ENCODE data around the gene MTA1.

MTA1 gene

DNA sequence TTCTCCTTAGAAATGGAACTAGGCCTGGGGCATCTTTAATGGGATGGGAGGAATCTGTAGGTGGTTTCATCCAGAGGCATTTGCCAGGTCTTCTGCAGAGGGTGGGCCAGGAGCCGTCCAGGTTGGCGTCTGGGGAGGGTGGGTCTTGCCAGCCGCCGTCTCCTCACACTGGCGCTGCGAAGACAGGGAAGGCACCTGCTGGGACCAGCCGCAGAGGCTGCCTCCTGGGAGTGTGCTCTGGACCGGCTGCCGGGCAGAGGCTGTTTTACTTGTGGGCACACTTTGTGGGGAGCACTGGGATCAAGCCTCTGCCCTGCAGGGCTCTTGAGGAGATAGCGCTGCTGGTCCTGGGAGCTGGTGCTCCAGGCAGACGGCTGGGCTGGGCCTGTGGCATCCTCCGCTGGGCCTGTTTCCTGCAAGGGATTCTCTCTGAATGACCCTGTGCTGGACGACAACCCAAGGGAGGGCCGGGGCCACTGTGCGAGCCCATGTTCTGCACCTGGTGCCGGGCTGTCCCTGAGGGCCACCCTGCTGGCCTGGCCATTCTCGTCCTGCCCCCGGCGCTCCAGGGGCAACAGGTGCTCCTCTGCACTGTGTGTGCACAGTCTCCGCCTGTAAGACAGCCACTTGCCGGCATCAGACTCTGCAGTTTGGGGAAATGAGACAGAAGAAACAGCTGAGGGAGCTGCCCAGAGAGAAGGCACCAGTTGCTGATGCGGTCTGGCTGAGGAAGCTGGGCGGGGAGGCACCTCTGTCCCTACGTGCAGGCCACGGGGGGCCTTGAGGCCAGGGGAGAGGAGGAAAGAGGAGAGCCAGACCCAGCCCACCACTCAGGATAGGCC lies 31.3 kb upstream of the MTA1 start:
- DNase-seq, result no peak

DNA sequence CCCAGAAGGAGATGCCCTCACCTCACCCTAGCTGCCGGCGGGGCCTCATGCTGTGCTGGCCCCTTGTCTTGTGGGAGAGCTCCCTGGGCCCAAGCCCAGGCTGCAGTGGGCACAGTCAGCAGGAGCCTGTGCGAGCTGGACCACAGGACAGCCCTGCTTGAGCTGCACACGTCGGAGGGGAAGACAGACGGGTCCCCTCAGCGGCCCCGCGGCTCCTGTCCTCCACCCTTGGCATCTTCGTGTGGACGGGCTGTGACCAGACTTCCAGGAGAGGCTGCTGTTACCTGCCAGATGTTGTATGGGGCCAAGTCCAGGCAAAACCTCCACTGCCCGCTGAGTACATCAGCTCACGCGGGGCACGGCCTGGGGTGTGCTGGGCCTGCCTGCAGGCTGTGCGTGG lies 30.7 kb upstream of the MTA1 start:
- DNase-seq, result no peak

DNA sequence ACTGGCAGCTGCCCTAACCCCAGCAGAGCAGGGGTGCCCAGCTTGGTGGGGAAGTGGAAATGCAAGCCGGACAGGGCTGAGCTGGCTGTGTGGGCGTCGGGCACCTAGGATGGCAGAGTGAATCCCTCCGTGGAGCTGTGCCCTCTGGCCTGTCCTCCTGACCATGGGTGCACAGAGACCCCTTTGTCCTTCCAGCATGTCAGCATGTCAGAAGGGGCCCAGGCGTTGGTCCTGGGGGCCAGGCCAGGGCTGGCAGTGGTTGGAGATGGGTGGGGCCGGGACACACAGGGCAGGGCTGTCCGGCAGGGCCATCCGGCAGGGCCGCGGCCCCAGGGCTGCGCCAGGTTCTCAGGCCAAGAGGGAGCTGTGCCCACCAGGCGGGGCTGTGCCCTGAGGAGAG lies 30.1 kb upstream of the MTA1 start:
- DNase-seq, result no peak

DNA sequence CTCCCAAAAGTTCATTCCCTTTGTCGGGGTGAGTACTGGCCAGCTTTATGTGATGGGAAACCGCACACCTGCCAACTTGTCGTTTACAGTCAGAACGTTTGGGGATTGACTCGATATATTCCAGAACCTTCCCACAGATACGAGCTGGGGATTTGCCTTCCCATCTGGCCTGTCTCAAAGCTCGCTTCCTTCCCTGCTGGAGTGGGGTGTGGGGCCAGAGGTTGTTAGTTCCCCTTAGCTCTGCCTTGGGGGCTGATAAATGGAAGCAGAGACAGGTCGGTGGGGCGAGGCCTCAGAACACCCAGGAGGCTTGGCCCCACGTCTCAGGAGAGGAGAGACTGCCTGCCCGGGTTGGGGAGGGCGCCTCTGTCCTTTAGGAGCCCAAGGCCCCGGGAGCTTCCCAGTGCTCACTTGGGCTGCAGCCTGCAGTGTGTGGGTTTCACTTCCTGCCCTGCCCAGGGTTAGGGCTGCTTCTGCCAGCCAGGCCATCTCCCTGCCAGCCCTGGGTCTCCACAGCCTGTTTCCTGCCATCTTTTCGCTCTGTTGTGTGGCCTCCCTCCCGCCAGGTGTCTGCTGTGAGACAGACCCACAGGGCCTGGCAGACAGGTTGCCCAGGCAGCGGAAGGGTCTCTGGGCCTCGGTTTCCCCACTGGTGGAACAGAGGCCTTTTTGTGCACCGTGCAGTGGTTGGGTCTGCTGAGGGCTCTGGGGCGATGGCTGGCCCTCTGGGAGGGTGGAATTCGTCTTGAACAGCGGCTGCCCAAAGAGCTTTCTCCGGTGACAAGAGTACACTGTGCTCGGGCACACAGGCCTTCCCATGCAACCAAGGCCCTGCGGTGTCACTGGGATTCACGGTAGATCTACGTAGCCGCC lies 29.4 kb upstream of the MTA1 start:
- DNase-seq, result no peak

DNA sequence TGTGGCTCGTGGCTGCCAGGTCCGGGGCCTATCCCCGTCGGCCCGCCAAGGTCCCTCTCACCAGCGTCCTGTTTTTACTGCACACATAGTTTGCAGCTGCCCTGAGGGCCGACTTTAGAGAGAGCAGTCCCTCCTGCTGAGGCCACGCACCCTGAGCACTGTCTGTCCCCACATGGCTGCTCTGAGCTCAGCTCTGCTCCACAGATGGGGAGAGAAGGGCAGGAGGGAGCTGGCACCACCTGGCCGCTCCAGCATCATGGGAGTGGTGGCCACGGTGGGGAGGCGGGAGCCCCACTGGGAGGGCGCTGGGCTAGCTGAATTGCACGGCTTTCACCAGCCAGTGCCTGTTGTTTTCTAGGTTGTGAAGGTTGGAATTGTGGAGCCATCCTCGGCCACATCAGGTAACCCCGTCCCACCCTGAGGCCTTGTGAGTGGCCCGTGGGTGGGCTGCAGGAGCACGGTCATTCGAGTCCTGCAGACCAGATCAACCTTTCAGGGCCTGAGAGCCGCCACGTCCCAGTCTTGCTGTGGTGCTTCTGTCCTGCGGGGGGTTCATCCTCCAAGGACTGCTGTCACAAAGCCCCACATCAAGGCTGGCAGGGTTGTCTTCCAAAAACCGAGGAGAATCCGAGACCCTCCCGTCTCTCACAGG lies 28.7 kb upstream of the MTA1 start:
- no peak for DNase-seq

DNA sequence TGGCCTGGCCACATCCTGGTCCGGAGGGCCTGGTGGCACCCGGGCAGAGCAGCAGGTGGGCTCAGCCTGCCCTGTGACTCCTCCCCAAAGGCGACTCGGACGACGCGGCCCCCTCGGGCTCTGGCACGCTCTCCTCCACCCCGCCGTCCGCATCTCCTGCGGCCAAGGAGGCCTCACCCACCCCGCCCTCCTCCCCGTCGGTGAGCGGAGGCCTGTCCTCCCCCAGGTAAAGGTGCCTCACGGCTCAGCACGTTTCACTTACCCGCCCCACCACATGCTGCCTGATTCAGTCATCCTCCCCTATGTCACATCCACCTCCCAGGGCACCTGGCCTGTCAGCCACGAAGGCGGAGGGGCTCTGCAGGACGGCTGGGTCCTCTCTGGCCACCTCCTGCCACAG lies 28.1 kb upstream of the MTA1 start:
- no peak for DNase-seq

DNA sequence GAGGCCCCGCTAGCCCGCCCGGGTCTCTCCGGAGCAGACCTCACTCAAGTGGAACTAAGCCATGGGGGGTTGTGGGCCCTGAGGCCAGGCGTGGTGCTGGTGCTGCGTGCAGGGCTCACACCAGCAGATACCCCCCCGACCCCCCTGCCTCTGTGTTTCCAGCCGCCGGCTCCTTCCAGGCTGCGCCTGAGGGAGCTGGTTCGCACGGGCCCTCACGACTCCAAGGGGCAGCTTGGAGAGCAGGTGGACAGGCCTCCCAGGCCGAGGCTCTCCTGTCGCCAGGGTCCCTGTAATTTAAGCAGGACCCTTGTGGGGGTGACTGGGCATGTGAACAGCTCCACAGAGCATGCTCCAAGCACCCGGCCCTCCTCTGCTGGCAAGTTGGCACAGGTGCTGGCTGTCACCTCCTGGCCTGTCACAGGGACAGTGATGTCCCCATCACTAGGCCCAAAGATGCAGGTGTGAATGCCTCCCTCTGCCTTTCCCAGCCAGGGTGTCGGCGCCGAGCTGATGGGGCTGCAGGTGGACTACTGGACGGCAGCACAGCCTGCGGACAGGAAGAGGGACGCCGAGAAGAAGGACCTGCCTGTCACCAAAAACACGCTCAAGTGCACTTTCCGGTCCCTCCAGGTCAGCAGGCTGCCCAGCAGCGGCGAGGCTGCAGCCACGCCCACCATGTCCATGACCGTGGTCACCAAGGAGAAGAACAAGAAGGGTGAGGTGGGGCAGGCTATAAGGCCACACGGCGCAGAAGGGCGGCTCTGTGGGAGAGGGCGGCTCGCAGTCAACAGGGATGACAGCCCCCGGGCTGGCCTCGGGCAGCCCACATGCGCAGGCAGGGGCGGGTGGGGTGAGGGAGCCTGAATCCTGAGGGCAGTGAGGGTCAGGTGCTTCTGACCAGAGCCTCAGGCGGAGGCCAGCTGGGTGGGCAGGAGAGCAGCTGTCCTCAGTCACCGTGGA lies 27.2 kb upstream of the MTA1 start:
- no peak for DNase-seq

DNA sequence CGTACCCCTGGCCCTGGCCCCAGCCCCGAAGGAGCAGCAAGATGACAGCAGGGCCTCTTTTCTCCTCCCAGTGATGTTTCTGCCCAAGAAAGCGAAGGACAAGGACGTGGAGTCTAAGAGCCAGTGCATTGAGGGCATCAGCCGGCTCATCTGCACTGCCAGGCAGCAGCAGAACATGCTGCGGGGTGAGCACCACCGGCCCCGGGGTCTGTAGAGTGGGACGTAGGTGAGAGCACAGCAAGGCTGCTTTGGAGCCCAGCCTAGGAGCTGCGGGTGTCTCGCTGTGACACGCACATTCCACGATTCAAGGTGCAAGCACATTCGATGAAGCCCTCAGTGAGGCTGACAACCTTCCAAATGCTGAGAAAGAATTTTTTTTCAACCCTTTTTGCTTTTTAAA lies 26.5 kb upstream of the MTA1 start:
- DNase-seq, result no peak

DNA sequence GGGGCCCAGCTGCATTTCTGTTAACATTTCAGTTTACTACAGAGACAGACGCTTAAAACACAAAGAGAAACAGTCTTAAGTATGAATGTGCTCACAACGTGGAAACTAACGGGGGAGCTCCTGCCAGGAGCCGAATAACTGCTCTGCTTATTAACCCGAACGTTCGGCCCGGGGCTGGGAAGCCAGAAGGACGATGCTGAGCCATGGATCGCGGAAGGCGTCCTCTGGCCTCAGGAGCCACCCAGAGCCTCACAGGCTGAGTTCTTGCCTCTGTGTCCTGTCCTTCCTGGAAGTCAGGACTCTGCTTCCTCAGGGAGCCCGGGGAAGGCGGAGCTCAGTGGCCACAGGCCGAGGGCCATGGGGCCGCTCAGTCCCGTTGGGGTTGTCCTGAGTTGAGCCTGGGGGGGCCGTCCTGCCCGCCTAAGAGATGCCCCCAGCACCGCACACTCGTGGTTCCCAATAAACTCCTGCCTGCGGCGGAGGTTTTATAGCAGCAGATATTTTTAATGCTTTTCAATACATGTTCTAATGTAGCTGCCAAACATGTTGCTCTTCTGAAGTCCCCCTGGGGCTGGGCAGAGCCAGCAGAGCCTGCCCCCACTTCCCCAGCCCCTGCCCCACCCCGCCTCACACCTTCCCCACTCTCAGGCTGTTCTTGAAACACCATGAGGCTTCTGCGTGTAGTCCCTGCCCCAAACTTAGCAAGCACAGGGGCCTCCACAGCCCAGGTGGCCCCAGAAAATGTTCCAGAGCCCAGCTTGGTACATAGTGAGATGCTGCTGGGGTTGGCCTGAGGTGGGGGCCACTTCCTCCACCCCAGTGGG lies 24.7 kb upstream of the MTA1 start:
- no peak for DNase-seq

DNA sequence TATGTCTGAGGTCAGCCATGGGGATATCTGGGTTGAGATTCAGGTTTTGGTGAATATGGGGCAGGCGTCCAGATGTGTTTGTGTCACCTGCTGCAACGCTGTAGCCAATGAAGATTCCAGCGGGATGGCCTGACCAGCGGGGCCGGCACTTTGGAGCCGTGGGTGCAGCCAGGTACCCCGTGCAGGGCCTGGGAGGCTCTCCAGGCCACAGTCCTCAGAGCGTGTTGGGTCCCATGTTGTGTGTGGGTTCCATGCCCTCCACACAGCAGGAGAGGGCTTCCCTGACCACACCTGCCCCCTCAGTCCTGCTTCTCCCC lies 24.1 kb upstream of the MTA1 start:
- DNase-seq, result no peak

DNA sequence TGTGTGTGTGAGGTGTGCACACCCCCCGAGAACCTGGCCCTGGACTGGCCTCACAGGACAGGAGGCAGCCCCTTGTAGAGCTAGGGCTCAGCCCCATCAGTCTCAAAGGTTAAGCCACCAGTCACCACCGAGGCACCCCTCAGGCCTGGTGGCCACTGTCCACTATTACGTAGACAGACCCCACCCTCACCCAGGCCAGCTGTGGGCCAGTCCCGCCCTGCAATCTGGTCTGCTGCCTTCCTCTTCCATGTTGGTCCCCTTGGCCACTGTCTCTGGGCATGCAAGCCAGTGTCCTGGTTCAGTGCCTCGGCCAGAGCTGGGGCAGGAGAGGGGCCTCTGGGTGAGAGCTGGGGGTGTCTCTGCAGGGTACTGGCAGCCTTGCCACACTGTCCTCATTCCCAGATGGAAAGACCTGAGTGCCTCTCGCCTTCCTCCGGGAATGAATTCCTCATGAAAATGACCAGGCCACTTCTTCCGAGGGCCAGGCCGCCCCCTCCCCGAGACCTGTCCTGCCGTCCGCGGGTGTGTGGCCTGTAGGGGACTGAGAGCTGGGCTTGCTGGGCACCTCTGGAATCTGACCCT lies 22.2 kb upstream of the MTA1 start:
- DNase-seq, result no peak

DNA sequence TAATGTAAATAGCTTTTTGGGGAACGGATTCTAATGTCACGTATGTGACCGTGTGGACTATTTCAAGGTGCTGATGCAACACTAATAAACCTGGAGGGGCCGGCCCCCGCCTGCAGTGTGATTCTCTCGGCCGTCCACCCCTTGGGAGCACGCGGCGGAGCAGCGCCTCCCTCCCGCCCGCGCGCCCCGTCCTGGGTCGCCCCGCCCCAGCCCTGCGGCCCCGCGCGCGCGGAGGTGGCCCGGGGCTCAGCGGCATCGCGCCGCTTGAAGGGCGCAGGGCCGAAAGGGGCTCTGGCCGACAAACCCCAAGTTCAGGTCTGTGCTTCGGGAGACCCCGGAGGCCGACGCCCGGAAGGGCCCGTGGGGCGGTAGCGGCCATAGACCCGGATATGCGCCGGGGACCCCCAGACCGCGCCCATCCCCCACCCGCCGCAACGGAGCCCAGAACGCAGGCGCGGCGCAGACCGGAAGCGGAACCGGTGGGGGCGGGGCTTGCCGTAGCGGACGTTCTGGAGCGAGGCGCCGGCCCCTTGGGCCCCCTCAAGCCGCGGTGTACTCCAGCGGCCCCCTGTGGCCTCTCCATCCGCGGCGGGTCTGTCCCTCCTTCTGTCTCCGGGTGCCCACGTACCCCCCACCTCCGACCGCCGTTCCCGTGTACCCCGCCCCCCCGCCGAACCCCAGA lies 21.4 kb upstream of the MTA1 start, which contains the start of gene TEX22:
TEX22 (plus strand) TSS at position 495 of the 682 bp plus-strand sequence. CDS start 803 bp downstream, outside the sequence.
- DNase-seq, result peak; percentile 81 to 91

DNA sequence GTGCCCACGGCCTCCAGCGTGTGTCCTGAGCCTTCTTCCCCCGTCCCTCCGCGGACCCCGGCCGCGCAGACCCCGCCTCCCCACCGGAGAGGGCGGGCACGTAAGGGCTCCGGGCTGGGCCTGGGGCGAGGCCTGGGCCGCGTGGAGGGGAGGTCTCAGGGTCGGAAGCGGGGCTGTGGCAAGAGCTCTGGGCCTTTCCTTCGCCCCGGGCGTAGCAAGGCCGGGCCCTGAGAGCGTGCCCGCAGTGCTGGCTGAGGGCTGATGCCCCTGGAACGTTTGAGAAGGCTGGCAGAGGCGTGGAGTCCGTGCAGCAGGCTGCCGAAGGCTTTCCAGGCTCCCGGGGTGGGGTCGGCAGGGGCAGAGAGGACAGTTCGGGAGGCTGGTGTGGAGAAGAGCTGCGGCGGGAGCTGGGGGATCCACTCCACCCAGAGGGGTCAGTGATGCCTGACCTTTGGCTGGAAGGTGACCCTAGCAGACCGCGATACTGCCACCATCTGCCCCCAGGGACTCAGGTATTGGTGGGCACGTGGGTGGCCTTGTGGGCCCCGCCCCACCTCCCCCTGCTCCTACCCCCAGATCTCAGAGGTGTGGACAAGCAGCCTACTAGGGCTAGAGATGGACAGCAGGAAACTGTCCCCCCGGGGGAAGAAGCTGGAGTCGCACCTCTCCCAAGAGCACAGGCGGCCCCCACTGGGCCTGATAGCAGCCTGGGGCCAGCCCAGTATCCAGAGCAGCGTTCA lies 20.7 kb upstream of the MTA1 start:
- DNase-seq, result peak in 1 of 2 experiments; percentile 53

DNA sequence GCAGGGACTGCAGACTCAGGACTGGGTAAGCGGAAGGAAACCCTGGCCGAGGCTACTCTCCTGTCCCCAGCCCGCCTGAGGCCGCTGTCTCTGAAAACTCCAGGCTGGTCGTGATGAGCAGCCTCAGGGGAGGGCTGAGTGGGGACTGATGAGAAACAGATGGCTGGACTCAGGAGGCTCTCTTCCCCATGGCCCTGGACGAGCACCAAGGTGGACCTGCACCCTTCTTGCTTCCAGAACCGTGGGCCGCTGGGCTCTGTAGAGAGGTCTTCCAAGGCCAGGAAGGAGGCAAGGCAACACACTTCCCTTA lies 20.2 kb upstream of the MTA1 start:
- no peak for DNase-seq

DNA sequence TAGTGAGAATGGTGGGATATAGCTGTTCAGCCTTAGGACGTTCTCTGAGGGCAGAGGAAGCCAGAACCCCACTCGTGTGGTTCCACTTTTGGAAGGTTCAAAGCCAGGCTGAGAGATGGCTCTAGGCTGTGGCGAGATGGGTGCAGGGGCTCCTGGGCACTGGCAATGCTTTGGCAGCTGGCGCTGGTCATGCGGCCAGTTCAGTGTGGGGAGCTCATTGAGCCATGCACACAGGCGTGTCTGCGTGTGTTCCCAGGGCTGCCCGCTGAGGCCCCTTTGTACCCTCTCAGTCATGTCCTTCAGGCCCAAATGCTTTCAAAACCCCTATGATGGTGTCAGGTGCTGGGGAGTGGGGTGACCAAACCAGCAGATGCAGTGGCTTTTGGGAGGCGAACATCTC lies 19.6 kb upstream of the MTA1 start:
- no peak for DNase-seq

DNA sequence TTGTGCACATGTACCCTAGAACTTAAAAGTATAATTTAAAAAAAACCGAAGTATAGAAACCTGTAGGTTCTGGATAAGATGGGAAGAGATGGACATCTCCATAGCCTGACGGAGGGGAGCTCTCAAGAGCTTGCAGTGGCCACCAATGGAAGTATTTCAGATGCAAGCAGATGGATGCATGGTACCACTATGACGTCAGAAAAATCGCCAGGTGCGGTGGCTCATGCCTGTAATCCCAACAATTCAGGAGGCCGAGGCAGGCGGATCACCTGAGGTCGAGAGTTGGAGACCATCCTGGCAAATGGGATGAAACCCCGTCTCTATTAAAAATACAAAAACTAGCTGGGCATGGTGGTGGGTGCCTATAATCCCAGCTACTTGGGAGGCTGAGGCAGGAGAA lies 17.9 kb upstream of the MTA1 start:
- no peak for DNase-seq

DNA sequence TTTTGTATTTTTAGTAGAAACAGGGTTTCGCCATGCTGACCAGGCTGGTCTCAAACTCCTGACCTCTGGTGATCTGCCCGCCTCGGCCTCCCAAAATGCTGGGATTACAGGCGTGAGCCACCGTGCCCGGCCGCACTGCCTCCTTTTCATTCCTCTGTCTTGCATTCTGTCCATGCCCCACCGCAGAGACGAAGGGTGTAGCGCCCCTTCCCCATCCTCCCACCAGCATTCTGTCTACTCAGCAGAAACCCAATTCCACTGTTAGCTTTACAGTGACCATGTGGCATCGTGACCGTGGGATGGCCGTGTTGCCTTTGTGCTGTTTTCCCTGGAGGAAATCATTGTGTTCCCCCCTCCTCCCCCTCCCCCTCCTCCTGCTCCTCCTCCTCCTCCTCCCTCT lies 11.0 kb upstream of the MTA1 start:
- DNase-seq, result no peak

DNA sequence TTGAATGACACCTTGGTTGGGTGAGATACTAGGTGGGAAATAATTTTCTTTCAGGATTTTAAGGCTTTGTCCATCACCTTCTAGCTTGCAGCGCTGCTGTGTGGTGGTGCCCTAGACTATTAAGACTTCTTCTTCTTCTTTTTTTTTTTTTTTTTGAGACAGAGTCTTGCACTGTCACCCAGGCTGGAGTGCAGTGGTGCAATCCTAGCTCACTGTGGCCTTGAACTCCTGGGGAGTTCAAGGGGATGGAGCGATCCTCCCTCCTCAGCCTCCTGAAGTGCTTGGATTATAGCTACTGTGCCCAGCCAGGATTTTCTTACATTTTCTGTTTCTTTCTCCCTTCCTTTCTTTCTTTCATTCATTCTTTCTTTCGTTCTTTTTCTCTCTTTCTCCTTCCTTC lies 10.3 kb upstream of the MTA1 start:
- DNase-seq, result no peak

DNA sequence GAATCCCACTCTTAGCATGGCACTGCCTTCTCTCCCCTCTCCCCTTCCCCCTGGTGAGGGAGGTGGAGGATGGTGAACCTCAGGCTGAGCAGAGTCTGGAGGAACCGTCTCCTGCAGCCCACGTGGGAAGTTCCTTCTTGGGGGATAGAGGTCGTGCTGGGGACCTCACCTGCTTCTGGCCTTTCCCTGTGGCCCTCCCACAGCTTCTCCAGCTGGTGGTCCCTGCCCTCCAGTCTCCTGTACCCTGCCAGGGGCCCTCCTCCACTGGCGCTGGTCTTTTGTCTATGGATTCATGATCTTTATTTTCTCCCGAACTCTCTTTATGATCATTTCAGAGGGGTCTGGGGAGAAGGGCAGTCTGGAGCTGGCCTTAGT lies 9.0 kb upstream of the MTA1 start:
- no peak for DNase-seq
